KMS-11 (cell line): ENCODE measurements around the gene PIEZO2.

Experiments used
- H2AFZ ChIP-seq: fragments of 200-600 bp; sonication (generic); 2 replicates; pipeline ENCODE4 v1.6.1; 2016; ENCODE audit warnings: antibody characterized with exemption, mixed run types, low read depth
- H3K27ac ChIP-seq: fragments of 200-600 bp; sonication (generic); 2 replicates; pipeline ENCODE4 v1.6.1; 2016; ENCODE audit warnings: mild to moderate bottlenecking, mixed run types
- H3K27me3 ChIP-seq: fragments of 200-600 bp; sonication (generic); 2 replicates; pipeline ENCODE4 v1.6.1; 2017; ENCODE audit warnings: mild to moderate bottlenecking, low read depth, mixed run types, moderate library complexity; ENCODE audit not compliant: insufficient read depth
- H3K36me3 ChIP-seq: fragments of 200-600 bp; sonication (generic); 2 replicates; pipeline ENCODE4 v1.6.1; 2017; ENCODE audit warnings: mild to moderate bottlenecking, mixed run types; ENCODE audit not compliant: insufficient read depth
- H3K4me1 ChIP-seq: fragments of 200-600 bp; sonication (generic); 2 replicates; pipeline ENCODE4 v1.6.1; 2016; ENCODE audit warnings: mild to moderate bottlenecking, low read depth, mixed run types; ENCODE audit not compliant: poor library complexity, severe bottlenecking
- H3K4me2 ChIP-seq: fragments of 200-600 bp; sonication (generic); 2 replicates; pipeline ENCODE4 v1.7.0; 2016; ENCODE audit warnings: mild to moderate bottlenecking, mixed run types
- H3K4me3 ChIP-seq: fragments of 200-600 bp; sonication (generic); IDR thresholded peaks from 2 replicates; pipeline ENCODE4 v1.6.1; 2017; ENCODE audit warnings: low read depth, low read length, mixed read lengths; ENCODE audit not compliant: insufficient read depth
- H3K79me2 ChIP-seq: fragments of 200-600 bp; sonication (generic); 2 replicates; pipeline ENCODE4 v1.6.1; 2016; ENCODE audit warnings: low read depth, mixed run types; ENCODE audit not compliant: insufficient read depth
- H3K9ac ChIP-seq: fragments of 200-600 bp; sonication (generic); 2 replicates; pipeline ENCODE4 v1.6.1; 2016; ENCODE audit warnings: mild to moderate bottlenecking, mixed run types
- H4K20me1 ChIP-seq: fragments of 200-600 bp; sonication (generic); 2 replicates; pipeline ENCODE4 v1.6.1; 2016; ENCODE audit warnings: mild to moderate bottlenecking, mixed run types; ENCODE audit not compliant: insufficient read depth
- TF ChIP-seq, protein P1 (sequence below): fragments of 200-600 bp; sonication (generic); conservative IDR thresholded peaks from 2 replicates; pipeline ENCODE4 v1.6.1; 2017; ENCODE audit warnings: low read depth, mild to moderate bottlenecking, antibody characterized with exemption, low read length, moderate library complexity, mixed read lengths

Gene PIEZO2

DNA sequence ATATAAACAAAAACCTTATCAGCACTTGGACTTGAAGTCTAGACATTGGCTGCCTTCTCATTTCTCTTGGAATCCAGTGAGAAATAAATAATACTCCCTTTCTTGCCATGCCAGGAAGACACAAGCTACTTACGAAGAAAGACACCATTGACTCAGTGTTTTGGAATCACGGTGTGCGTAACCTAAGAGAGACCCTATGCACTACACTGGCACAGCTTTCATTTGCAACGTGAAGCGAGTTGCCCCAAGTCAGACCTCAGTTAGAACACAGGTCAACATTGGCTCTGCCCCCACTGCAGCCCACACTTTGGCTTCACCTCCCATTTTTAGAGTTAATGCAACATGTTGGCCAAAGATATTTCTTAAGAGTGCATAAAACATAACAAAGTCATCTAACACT lies 54.2 kb downstream of the PIEZO2 start:
- Histone ChIP-seq H2AFZ (no peak overlapping the region), H4K20me1 (no peaks in the 10 kb centered on the region), H3K4me2 (no peak overlapping the region), H3K4me1 (no peaks in the 10 kb centered on the region), H3K79me2 (no peaks in the 10 kb centered on the region), H3K27ac (no peak overlapping the region), H3K9ac (no peak overlapping the region), H3K36me3 (no peaks in the 10 kb centered on the region), H3K27me3 (no peaks in the 10 kb centered on the region), H3K4me3 (no peak overlapping the region)
- TF ChIP-seq, protein P1, sequence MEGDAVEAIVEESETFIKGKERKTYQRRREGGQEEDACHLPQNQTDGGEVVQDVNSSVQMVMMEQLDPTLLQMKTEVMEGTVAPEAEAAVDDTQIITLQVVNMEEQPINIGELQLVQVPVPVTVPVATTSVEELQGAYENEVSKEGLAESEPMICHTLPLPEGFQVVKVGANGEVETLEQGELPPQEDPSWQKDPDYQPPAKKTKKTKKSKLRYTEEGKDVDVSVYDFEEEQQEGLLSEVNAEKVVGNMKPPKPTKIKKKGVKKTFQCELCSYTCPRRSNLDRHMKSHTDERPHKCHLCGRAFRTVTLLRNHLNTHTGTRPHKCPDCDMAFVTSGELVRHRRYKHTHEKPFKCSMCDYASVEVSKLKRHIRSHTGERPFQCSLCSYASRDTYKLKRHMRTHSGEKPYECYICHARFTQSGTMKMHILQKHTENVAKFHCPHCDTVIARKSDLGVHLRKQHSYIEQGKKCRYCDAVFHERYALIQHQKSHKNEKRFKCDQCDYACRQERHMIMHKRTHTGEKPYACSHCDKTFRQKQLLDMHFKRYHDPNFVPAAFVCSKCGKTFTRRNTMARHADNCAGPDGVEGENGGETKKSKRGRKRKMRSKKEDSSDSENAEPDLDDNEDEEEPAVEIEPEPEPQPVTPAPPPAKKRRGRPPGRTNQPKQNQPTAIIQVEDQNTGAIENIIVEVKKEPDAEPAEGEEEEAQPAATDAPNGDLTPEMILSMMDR = no peak

DNA sequence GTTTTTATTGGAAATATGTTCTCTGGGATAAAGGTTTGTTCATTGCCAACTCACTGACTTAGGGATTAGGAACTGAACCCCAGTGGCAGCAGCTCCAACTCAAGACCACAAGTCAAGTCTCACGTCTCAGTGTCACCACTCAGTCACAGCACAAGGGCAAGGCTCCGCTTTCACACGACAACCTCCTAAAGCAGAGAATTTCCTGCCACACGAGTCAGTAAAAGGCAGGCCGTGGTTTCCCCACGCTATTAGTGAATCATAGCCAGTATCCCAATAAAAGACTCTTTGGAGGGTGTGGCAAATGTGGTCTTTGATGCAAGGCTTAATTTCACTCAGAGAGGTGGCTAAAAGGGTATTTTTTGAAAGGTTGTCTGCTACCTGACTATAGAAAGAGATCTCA lies 57.6 kb downstream of the PIEZO2 start:
- Histone ChIP-seq H4K20me1 (no peaks in the 10 kb centered on the region), H3K4me2 (no peak overlapping the region), H3K9ac (no peak overlapping the region), H3K4me1 (no peaks in the 10 kb centered on the region), H3K27me3 (no peaks in the 10 kb centered on the region), H3K36me3 (no peaks in the 10 kb centered on the region), H3K27ac (no peak overlapping the region), H3K4me3 (no peak overlapping the region), H2AFZ (no peak overlapping the region), H3K79me2 (no peaks in the 10 kb centered on the region)
- TF ChIP-seq, protein P1 = no peak

DNA sequence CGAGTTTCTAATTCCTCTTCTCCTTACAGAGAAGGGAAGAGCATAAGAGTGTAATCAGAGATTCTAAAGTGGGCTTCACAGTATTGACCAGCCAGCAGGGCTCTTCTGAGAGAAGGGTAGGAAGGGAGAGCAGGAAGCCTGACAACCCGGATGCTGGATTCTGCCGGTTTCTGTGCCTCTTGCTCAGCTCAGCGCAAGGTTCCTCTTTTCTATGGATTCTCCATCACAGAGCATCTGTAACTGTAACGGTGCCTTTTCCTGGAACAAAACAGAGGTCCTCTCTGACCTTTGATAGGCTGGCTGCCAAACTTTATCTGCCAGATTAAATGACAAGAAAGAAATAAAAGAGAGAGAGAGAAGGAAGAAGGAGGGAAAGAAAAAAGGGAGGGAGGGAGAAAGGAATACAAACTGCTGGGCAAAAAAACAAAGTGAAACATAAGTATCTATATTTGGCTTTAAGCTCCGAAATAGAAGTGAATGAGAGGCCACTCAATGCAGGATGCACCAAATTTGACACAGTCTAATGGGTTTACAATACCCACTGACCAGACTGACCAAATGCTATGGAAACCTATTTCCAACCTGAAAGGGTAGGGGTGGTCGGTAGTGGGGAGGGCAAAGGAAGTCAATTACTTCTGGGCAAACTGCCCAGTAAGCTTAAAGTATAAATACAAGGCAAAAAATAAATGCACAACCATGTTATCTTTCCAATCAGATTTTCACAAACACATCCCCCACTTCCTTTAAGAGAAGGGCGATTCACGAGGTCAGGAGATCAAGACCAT lies 59.2 kb downstream of the PIEZO2 start:
- no peak overlapping the region for H3K27ac ChIP-seq
- H3K4me2 ChIP-seq = no peak overlapping the region
- H3K9ac ChIP-seq = no peak overlapping the region
- TF ChIP-seq, protein P1 = no peak
- H3K36me3 ChIP-seq = no peaks in the 10 kb centered on the region
- H3K4me1 ChIP-seq = no peaks in the 10 kb centered on the region
- H2AFZ ChIP-seq = no peak overlapping the region
- no peaks in the 10 kb centered on the region for H4K20me1 ChIP-seq
- H3K27me3 ChIP-seq = no peaks in the 10 kb centered on the region
- no peaks in the 10 kb centered on the region for H3K79me2 ChIP-seq
- no peak overlapping the region for H3K4me3 ChIP-seq

DNA sequence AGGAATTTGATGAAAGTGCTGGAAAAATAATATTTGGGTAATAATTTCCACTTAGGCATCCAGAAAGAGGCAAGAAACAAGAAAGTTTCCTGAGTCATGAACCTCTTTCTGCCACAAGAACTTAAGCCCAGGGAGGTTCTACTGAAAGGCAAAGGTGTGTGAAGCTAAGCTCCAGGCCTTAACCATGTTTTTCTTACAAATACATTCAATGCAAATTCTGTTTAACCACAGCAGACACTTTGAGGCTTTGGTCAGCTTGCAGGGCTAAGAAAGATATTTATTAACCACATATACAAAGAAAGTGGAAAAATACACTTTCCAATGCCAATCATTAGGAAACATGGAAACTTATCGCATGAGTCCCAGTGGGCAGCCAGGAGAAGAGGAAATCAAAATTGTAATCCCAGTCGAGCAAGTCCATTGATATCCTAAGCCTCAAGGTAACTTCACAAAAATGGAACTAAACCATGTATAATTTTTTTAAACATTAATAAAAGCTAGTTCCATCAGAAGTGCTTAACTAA lies 68.3 kb downstream of the PIEZO2 start:
- H4K20me1 ChIP-seq = no peaks in the 10 kb centered on the region
- no peaks in the 10 kb centered on the region for H3K79me2 ChIP-seq
- H3K4me1 ChIP-seq = peaks cover 8% of the 10 kb centered on the region
- no peak overlapping the region for H3K4me2 ChIP-seq
- H3K9ac ChIP-seq = no peak overlapping the region
- H3K27me3 ChIP-seq = no peaks in the 10 kb centered on the region
- TF ChIP-seq, protein P1 = no peak
- no peak overlapping the region for H3K27ac ChIP-seq
- H3K4me3 ChIP-seq = no peak overlapping the region
- H3K36me3 ChIP-seq = no peaks in the 10 kb centered on the region
- no peak overlapping the region for H2AFZ ChIP-seq
